HepG2 (cell line): Measurements from ENCODE around the gene CCDC87. TPM values are rescaled to one million over a fixed set of nuclear protein-coding genes. Genes with fewer than 3 reads are reported as not detected.

ENCODE experiments used
- ATF1 ChIP-seq: IDR thresholded peaks from 2 replicates; pipeline ENCODE4 v1.6.1; 2016; ENCODE audit warnings: mild to moderate bottlenecking, control low read depth
- DR1 ChIP-seq: sonication (generic); formaldehyde crosslinking; IDR thresholded peaks from 2 replicates; pipeline ENCODE4 v1.8.0; 2021; ENCODE audit warnings: mild to moderate bottlenecking, missing genetic modification reagents, inconsistent platforms
- HNRNPL ChIP-seq: fragments of 200-400 bp; formaldehyde crosslinking; IDR thresholded peaks from 2 replicates; pipeline ENCODE4 v1.6.1; 2017; ENCODE audit warnings: mild to moderate bottlenecking, low read depth, low read length
- PAWR ChIP-seq: sonication (generic); formaldehyde crosslinking; IDR thresholded peaks from 2 replicates; pipeline ENCODE4 v1.4.0; 2020; ENCODE audit warnings: missing genetic modification reagents, mild to moderate bottlenecking, borderline replicate concordance
- PHF8 ChIP-seq: sonication (generic); formaldehyde crosslinking; IDR thresholded peaks from 2 replicates; pipeline ENCODE4 v1.5.0; 2020; ENCODE audit warnings: missing genetic modification reagents
- REL ChIP-seq: sonication (generic); formaldehyde crosslinking; conservative IDR thresholded peaks from 2 replicates; pipeline ENCODE4 v1.8.0; 2022; ENCODE audit warnings: mild to moderate bottlenecking, missing genetic modification reagents, moderate library complexity
- REXO4 ChIP-seq: sonication (generic); formaldehyde crosslinking; IDR thresholded peaks from 2 replicates; pipeline ENCODE4 v1.8.0; 2022; ENCODE audit warnings: missing genetic modification reagents, mild to moderate bottlenecking, borderline replicate concordance
- SYNCRIP ChIP-seq: fragments of 200-400 bp; formaldehyde crosslinking; IDR thresholded peaks from 2 replicates; pipeline ENCODE4 v1.6.1; 2018; ENCODE audit warnings: mild to moderate bottlenecking, low read depth, low read length; ENCODE audit not compliant: insufficient read depth
- TCF7L2 ChIP-seq: IDR thresholded peaks from 2 replicates; pipeline ENCODE4 v1.6.1; 2011; ENCODE audit warnings: mild to moderate bottlenecking, low read depth, low read length, moderate library complexity
- ZFYVE20 ChIP-seq: sonication (generic); formaldehyde crosslinking; IDR thresholded peaks from 2 replicates; pipeline ENCODE4 v1.8.0; 2023; ENCODE audit warnings: low read depth, mild to moderate bottlenecking, moderate library complexity, missing genetic modification reagents, borderline replicate concordance
- ZNF766 ChIP-seq: sonication (generic); formaldehyde crosslinking; IDR thresholded peaks from 2 replicates; pipeline ENCODE4 v1.5.0; 2020; ENCODE audit warnings: missing genetic modification reagents, borderline replicate concordance
- polyA plus RNA-seq, 8 experiments: library from polyadenylated mRNA; depleted of rRNA in 3 of 8; stranded (reverse) in 7 of 8; unstranded in 1 of 8; fragments of >200 nt; fragmentation: Illumina TruSeq in 4 of 8; extraction: Trizol in 4 of 8; gene quantifications; 2 replicates each; pipeline versions ENCODE4 v1.2.1 to v1.2.3, GENCODE V29; 2011 to 2016; ENCODE audit warnings: low read depth in 4 of 8, missing spikeins in 1 of 8, mixed read lengths in 1 of 8; ENCODE audit not compliant: insufficient read depth in 1 of 8
- total RNA-seq, 5 experiments: library from RNA; depleted of rRNA; stranded (reverse); fragments of >200 nt; fragmentation: Illumina TruSeq; extraction: Trizol; gene quantifications; 2 replicates each; pipeline ENCODE4 v1.2.3, GENCODE V29; 2016; ENCODE audit warnings: low read depth in 1 of 5
- TF ChIP-seq, protein P1 (sequence below): sonication (generic); formaldehyde crosslinking; IDR thresholded peaks from 2 replicates; pipeline ENCODE4 v1.5.1; 2020; ENCODE audit warnings: mild to moderate bottlenecking, missing genetic modification reagents, moderate library complexity
- TF ChIP-seq, protein P2 (sequence below), 2 experiments: sonication (generic) in 1 of 2; formaldehyde crosslinking in 1 of 2; IDR thresholded peaks; 2 replicates each; pipeline versions ENCODE4 v1.4.0 to v1.6.1; 2018 to 2020; ENCODE audit warnings: missing genetic modification reagents in 2 of 2, borderline replicate concordance in 1 of 2, low read depth in 1 of 2, mild to moderate bottlenecking in 1 of 2, missing biosample characterization in 1 of 2
- TF ChIP-seq, protein P3 (sequence below): sonication (generic); formaldehyde crosslinking; IDR thresholded peaks from 2 replicates; pipeline ENCODE4 v1.4.0; 2020; ENCODE audit warnings: missing genetic modification reagents

Gene CCDC87
- total and polyA plus RNA-seq, 2 of the 13 experiments (the other 11 are each of a cell fraction or from before 2014, with no cell fraction given), result 0.05 to 0.42 TPM

DNA sequence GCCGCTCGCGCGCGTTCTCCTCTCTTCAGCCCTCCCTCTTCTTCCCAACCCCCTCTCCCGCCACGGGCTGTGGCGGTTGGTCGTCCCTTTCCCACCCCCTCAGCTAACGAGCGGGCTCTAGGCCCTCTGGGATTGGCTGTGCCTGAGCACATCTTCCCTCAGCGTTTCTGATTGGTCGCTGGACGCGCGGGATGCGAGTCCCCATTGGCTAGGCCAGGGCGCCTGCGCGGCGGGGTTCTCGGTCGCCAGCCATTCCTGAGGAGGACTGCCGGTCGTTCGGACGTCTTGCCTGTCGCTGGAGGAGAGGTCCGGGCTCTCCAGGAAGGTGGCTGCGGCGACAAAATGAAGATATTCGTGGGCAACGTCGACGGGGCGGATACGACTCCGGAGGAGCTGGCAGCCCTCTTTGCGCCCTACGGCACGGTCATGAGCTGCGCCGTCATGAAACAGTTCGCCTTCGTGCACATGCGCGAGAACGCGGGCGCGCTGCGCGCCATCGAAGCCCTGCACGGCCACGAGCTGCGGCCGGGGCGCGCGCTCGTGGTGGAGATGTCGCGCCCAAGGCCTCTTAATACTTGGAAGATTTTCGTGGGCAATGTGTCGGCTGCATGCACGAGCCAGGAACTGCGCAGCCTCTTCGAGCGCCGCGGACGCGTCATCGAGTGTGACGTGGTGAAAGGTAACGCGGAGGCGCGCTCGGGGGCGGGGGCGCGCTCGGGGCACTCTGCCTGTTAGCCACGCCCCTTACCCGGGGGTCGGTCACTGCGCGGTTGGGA lies 23.7 kb upstream of the CCDC87 start, which contains the start of gene RBM14 (continued):
- TF ChIP-seq, protein P1, sequence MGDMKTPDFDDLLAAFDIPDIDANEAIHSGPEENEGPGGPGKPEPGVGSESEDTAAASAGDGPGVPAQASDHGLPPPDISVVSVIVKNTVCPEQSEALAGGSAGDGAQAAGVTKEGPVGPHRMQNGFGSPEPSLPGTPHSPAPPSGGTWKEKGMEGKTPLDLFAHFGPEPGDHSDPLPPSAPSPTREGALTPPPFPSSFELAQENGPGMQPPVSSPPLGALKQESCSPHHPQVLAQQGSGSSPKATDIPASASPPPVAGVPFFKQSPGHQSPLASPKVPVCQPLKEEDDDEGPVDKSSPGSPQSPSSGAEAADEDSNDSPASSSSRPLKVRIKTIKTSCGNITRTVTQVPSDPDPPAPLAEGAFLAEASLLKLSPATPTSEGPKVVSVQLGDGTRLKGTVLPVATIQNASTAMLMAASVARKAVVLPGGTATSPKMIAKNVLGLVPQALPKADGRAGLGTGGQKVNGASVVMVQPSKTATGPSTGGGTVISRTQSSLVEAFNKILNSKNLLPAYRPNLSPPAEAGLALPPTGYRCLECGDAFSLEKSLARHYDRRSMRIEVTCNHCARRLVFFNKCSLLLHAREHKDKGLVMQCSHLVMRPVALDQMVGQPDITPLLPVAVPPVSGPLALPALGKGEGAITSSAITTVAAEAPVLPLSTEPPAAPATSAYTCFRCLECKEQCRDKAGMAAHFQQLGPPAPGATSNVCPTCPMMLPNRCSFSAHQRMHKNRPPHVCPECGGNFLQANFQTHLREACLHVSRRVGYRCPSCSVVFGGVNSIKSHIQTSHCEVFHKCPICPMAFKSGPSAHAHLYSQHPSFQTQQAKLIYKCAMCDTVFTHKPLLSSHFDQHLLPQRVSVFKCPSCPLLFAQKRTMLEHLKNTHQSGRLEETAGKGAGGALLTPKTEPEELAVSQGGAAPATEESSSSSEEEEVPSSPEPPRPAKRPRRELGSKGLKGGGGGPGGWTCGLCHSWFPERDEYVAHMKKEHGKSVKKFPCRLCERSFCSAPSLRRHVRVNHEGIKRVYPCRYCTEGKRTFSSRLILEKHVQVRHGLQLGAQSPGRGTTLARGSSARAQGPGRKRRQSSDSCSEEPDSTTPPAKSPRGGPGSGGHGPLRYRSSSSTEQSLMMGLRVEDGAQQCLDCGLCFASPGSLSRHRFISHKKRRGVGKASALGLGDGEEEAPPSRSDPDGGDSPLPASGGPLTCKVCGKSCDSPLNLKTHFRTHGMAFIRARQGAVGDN (CRISPR knock-in tag), result peak; percentile 95
- TF ChIP-seq ATF1 (CRISPR knock-in tag) (peak; percentile 59), PHF8 (peak; percentile 92), ZNF766 (peak; percentile 71; the same call in 1 of the 2 replicates), DR1 (CRISPR knock-in tag) (peak; percentile 93), REL (peak; percentile 87; the same call in 1 of the 2 replicates), PAWR (CRISPR knock-in tag) (peak; percentile 79; the same call in 1 of the 2 replicates), TCF7L2 (no peak), SYNCRIP (no peak), HNRNPL (no peak; the same call in 1 of the 2 replicates), ZFYVE20 (CRISPR knock-in tag) (0 out of 2 replicates have a peak, but pooled peaks have one; percentile 11), REXO4 (CRISPR knock-in tag) (peak; percentile 26; the same call in 1 of the 2 replicates)
- TF ChIP-seq, protein P2, sequence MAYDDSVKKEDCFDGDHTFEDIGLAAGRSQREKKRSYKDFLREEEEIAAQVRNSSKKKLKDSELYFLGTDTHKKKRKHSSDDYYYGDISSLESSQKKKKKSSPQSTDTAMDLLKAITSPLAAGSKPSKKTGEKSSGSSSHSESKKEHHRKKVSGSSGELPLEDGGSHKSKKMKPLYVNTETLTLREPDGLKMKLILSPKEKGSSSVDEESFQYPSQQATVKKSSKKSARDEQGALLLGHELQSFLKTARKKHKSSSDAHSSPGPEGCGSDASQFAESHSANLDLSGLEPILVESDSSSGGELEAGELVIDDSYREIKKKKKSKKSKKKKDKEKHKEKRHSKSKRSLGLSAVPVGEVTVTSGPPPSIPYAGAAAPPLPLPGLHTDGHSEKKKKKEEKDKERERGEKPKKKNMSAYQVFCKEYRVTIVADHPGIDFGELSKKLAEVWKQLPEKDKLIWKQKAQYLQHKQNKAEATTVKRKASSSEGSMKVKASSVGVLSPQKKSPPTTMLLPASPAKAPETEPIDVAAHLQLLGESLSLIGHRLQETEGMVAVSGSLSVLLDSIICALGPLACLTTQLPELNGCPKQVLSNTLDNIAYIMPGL (CRISPR knock-in tag; IDR thresholded peaks at IDR 0.05; ENCODE audit: borderline replicate concordance in 1 of 2, low read depth in 1 of 2), result peak; percentile 87 to 89; a peak in 3 of 4 replicates
- TF ChIP-seq, protein P3, sequence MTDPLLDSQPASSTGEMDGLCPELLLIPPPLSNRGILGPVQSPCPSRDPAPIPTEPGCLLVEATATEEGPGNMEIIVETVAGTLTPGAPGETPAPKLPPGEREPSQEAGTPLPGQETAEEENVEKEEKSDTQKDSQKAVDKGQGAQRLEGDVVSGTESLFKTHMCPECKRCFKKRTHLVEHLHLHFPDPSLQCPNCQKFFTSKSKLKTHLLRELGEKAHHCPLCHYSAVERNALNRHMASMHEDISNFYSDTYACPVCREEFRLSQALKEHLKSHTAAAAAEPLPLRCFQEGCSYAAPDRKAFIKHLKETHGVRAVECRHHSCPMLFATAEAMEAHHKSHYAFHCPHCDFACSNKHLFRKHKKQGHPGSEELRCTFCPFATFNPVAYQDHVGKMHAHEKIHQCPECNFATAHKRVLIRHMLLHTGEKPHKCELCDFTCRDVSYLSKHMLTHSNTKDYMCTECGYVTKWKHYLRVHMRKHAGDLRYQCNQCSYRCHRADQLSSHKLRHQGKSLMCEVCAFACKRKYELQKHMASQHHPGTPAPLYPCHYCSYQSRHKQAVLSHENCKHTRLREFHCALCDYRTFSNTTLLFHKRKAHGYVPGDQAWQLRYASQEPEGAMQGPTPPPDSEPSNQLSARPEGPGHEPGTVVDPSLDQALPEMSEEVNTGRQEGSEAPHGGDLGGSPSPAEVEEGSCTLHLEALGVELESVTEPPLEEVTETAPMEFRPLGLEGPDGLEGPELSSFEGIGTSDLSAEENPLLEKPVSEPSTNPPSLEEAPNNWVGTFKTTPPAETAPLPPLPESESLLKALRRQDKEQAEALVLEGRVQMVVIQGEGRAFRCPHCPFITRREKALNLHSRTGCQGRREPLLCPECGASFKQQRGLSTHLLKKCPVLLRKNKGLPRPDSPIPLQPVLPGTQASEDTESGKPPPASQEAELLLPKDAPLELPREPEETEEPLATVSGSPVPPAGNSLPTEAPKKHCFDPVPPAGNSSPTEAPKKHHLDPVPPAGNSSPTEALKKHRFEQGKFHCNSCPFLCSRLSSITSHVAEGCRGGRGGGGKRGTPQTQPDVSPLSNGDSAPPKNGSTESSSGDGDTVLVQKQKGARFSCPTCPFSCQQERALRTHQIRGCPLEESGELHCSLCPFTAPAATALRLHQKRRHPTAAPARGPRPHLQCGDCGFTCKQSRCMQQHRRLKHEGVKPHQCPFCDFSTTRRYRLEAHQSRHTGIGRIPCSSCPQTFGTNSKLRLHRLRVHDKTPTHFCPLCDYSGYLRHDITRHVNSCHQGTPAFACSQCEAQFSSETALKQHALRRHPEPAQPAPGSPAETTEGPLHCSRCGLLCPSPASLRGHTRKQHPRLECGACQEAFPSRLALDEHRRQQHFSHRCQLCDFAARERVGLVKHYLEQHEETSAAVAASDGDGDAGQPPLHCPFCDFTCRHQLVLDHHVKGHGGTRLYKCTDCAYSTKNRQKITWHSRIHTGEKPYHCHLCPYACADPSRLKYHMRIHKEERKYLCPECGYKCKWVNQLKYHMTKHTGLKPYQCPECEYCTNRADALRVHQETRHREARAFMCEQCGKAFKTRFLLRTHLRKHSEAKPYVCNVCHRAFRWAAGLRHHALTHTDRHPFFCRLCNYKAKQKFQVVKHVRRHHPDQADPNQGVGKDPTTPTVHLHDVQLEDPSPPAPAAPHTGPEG, result peak; percentile 87
